Sigmoid colon (tissue), 4 donors: ENCODE results near the gene ALS2CL.

Source experiments
- POLR2AphosphoS5 ChIP-seq, 4 donors: sonication (generic); formaldehyde crosslinking; IDR thresholded peaks; one replicate each; pipeline ENCODE4 v1.6.1; 2017; ENCODE audit warnings: antibody characterized with exemption in 4 of 4
- TF ChIP-seq, protein P1 (sequence below), 4 experiments: fragments of 450-650 bp in 3 of 4; fragments of 200-600 bp in 1 of 4; IDR thresholded peaks; one replicate each; pipeline ENCODE4 v1.5.1; 2016 to 2019; ENCODE audit warnings: antibody characterized with exemption in 4 of 4, mild to moderate bottlenecking in 3 of 4, moderate library complexity in 2 of 4

GRCh38 chr3:46678280-46678679 lies 15.2 kb downstream of the ALS2CL start:
- TF ChIP-seq POLR2AphosphoS5 (IDR thresholded peaks at IDR 0.05), result no peak
- TF ChIP-seq, protein P1, sequence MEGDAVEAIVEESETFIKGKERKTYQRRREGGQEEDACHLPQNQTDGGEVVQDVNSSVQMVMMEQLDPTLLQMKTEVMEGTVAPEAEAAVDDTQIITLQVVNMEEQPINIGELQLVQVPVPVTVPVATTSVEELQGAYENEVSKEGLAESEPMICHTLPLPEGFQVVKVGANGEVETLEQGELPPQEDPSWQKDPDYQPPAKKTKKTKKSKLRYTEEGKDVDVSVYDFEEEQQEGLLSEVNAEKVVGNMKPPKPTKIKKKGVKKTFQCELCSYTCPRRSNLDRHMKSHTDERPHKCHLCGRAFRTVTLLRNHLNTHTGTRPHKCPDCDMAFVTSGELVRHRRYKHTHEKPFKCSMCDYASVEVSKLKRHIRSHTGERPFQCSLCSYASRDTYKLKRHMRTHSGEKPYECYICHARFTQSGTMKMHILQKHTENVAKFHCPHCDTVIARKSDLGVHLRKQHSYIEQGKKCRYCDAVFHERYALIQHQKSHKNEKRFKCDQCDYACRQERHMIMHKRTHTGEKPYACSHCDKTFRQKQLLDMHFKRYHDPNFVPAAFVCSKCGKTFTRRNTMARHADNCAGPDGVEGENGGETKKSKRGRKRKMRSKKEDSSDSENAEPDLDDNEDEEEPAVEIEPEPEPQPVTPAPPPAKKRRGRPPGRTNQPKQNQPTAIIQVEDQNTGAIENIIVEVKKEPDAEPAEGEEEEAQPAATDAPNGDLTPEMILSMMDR (IDR thresholded peaks at IDR 0.05), result no peak
